Adrenal gland (tissue), 12 donors: Measurements from ENCODE around the gene FMN1. TPM values are rescaled to one million over a fixed set of nuclear protein-coding genes. Genes with fewer than 3 reads are reported as not detected.

ENCODE experiments used
- DNase-seq, 7 donors: peaks; one replicate each; pipeline ENCODE4 v3.0.0-alpha.2; 2019 to 2020
- H3K27ac ChIP-seq, 5 donors: fragments of 200-600 bp; sonication (generic) in 4 of 5; 1 replicate in 3 of 5; 2 replicates in 2 of 5; pipeline versions ENCODE4 v1.5.1 to v1.8.0; 2016 to 2020; ENCODE audit warnings: mild to moderate bottlenecking in 1 of 5
- H3K27me3 ChIP-seq: fragments of 200-600 bp; 2 replicates; pipeline ENCODE4 v1.8.0; 2021
- H3K36me3 ChIP-seq, 2 donors: fragments of 200-600 bp; replicated peaks in 1 of 2; 1 replicate in 1 of 2; 2 replicates in 1 of 2; pipeline versions ENCODE4 v1.5.1 to v1.8.0; 2018 to 2022
- H3K4me1 ChIP-seq, 2 donors: fragments of 200-600 bp; replicated peaks in 1 of 2; 1 replicate in 1 of 2; 2 replicates in 1 of 2; pipeline versions ENCODE4 v1.5.1 to v1.8.0; 2018 to 2021
- H3K4me3 ChIP-seq, 4 donors: fragments of 200-600 bp; sonication (generic) in 3 of 4; one replicate each; pipeline ENCODE4 v1.5.1; 2016 to 2018
- H3K9me3 ChIP-seq, 3 donors: fragments of 200-600 bp; sonication (generic) in 1 of 3; replicated peaks in 1 of 3; 1 replicate in 2 of 3; 2 replicates in 1 of 3; pipeline versions ENCODE4 v1.5.1 to v1.8.0; 2016 to 2021
- POLR2A ChIP-seq, 2 donors: fragments of 450-650 bp; IDR thresholded peaks; one replicate each; pipeline ENCODE4 v1.6.1; 2017; ENCODE audit warnings: antibody characterized with exemption in 2 of 2, mild to moderate bottlenecking in 2 of 2, moderate library complexity in 1 of 2
- WGBS, 4 donors: extraction: QIAGEN DNeasy Blood & Tissue Kit in 2 of 4; methylation state at CpG; one replicate each; pipeline versions ENCODE4 v1.1.5 to v1.1.7; 2013 to 2017; 5-methylcytosine and 5-hydroxymethylcytosine counted together
- intact Hi-C, 2 donors: fragments of 100-400 bp; cut with DNase I; formaldehyde crosslinking; loops; one replicate each; pipeline versions ENCODE4 v1.14.1 to v1.15.0; 2022 to 2023
- polyA plus RNA-seq, 3 donors: library from polyadenylated mRNA; stranded (reverse); fragments of 200-250 nt in 2 of 3; fragments of 350-450 nt in 1 of 3; fragmentation: Illumina TruSeq in 1 of 3; extraction: RNeasy Lipid Tissue Mini Kit (QIAGEN cat#74804) in 1 of 3; gene quantifications; one replicate each; pipeline ENCODE4 v1.2.3, GENCODE V29; 2013 to 2014
- total RNA-seq, 9 donors: library from RNA; depleted of rRNA in 4 of 9; stranded (reverse); fragments of >200 nt in 4 of 9; fragments of 120-200 nt in 1 of 9; fragmentation: NEBNext Ultra II Directional in 1 of 9; extraction: Animal tissue kit (Norgen Biotek cat#: 25700) in 1 of 9; gene quantifications; one replicate each; pipeline versions ENCODE4 v1.1.0 to v1.2.4, GENCODE V29; 2013 to 2023
- TF ChIP-seq, protein P1 (sequence below), 6 experiments: fragments of 450-650 bp in 4 of 6; fragments of 200-600 bp in 2 of 6; sonication (generic) in 1 of 6; IDR thresholded peaks; 1 replicate in 5 of 6; 2 replicates in 1 of 6; pipeline versions ENCODE4 v1.5.1 to v1.8.0; 2016 to 2021; ENCODE audit warnings: antibody characterized with exemption in 6 of 6, mild to moderate bottlenecking in 2 of 6, moderate library complexity in 1 of 6
- donor health status: healthy with polysubstance abuse.
- donor health status: Bipolar disorder and iron deficiency.
- donor health status: DM: yes; HTN: yes; CAD: no.
- donor health status: DM: no; HTN: no; CAD: no.
- donor health status: DM: no; HTN: no; CAD: no.
- donor health status: DM: yes; HTN: yes; CAD: no.

Gene FMN1
- total and polyA plus RNA-seq, 12 donors, result 0.37 to 29.2 (median 11.4) TPM

- Histone ChIP-seq H3K27ac (no peak overlapping the region), H3K36me3 (no peaks in the 10 kb centered on the region), H3K4me1 (no peaks in the 10 kb centered on the region), H3K9me3 (no peaks in the 10 kb centered on the region), H3K27me3 (no peaks in the 10 kb centered on the region), H3K4me3 (no peak overlapping the region)
- TF ChIP-seq, protein P1, sequence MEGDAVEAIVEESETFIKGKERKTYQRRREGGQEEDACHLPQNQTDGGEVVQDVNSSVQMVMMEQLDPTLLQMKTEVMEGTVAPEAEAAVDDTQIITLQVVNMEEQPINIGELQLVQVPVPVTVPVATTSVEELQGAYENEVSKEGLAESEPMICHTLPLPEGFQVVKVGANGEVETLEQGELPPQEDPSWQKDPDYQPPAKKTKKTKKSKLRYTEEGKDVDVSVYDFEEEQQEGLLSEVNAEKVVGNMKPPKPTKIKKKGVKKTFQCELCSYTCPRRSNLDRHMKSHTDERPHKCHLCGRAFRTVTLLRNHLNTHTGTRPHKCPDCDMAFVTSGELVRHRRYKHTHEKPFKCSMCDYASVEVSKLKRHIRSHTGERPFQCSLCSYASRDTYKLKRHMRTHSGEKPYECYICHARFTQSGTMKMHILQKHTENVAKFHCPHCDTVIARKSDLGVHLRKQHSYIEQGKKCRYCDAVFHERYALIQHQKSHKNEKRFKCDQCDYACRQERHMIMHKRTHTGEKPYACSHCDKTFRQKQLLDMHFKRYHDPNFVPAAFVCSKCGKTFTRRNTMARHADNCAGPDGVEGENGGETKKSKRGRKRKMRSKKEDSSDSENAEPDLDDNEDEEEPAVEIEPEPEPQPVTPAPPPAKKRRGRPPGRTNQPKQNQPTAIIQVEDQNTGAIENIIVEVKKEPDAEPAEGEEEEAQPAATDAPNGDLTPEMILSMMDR (IDR thresholded peaks at IDR 0.05), result no peak
- no peak for DNase-seq
- 71 to 88% (median 80%) methylated on average over 1 of the region's 1 CpG for WGBS, 4 donors
- intact Hi-C loops, result no loop called here
Measured at GRCh38 chr15:32881528-32881927, 313.0 kb downstream of the FMN1 start.

DNA sequence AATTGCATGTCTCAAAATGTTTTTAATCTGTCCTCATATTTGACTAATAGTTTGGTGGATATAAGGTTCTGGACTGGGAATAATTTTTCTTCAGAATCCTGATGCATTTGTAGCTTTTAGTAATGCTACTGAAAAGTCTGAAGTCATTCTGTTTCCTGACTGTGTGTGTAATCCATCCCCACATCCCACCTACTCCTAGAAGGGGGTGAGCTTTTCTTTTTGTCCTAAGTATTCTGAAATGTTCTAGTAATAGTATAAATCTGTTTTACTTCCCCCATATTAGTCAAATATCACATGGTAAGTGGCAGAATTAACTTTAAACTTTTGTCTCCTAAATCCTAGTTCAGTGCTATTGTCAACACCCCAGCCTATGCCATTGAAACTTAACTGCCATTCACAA lies 313.9 kb downstream of the FMN1 start:
- Histone ChIP-seq H3K9me3 (no peaks in the 10 kb centered on the region), H3K27ac (no peak overlapping the region)
- DNase-seq, result no peak

GRCh38 chr15:32879980-32880379 lies 314.5 kb downstream of the FMN1 start:
- DNase-seq, result no peak
- TF ChIP-seq, protein P1 (IDR thresholded peaks at IDR 0.05), result no peak
- TF ChIP-seq POLR2A (IDR thresholded peaks at IDR 0.05), result no peak
- H3K9me3 ChIP-seq, result no peaks in the 10 kb centered on the region
- no peaks in the 10 kb centered on the region for H3K36me3 ChIP-seq
- H3K4me1 ChIP-seq, result no peaks in the 10 kb centered on the region
- no peak overlapping the region for H3K4me3 ChIP-seq
- WGBS, 4 donors, result 70 to 81% (median 73%) methylated on average over 6 of the region's 6 CpGs
- no peaks in the 10 kb centered on the region for H3K27me3 ChIP-seq
- H3K27ac ChIP-seq, result no peak overlapping the region
- intact Hi-C loops, result no loop called here

More for the DNA sequence above, 313.9 kb downstream of the FMN1 start:
- no peaks in the 10 kb centered on the region for H3K4me1 ChIP-seq
- intact Hi-C loops, result no loop called here
- no peaks in the 10 kb centered on the region for H3K27me3 ChIP-seq
- no peaks in the 10 kb centered on the region for H3K36me3 ChIP-seq
- TF ChIP-seq, protein P1 (IDR thresholded peaks at IDR 0.05), result no peak
- TF ChIP-seq POLR2A (IDR thresholded peaks at IDR 0.05), result no peak
- H3K4me3 ChIP-seq, result no peak overlapping the region

- H3K27me3 ChIP-seq, result no peaks in the 10 kb centered on the region
- 62 to 71% (median 68%) methylated on average over 5 of the region's 5 CpGs for WGBS, 4 donors
- no peak overlapping the region for H3K4me3 ChIP-seq
- H3K36me3 ChIP-seq, result no peaks in the 10 kb centered on the region
- TF ChIP-seq POLR2A (IDR thresholded peaks at IDR 0.05), result no peak
- TF ChIP-seq, protein P1 (IDR thresholded peaks at IDR 0.05), result no peak
- H3K27ac ChIP-seq, result no peak overlapping the region
- DNase-seq, result no peak
- H3K9me3 ChIP-seq, result no peaks in the 10 kb centered on the region
- intact Hi-C loops, result no loop called here
- no peaks in the 10 kb centered on the region for H3K4me1 ChIP-seq
Measured at GRCh38 chr15:32878869-32879805, 315.4 kb downstream of the FMN1 start.
